ENCODE data around the gene SLC25A23.

Gene SLC25A23

DNA sequence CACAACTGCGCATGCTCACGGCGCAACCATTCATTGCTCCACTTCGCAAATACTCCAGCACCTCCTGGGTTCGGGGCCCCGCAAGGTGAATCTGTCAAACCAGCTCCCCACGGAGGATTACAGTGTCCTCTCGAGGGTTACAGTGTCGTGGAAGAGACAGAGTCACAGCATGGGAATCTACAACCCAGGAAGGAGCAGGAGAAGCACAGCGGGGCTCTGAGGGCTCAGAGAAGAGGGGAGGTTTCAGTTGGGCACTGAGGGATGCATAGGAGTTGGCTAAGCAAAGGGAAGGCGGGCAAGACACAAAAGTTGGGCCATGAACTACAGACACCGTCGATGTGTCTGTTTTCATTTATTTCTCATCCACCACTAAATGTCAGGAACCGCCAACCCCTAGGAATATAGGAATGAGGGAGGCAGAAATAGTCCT is 65.6 kb downstream of the SLC25A23 start:
- no peak for DNase-seq

DNA sequence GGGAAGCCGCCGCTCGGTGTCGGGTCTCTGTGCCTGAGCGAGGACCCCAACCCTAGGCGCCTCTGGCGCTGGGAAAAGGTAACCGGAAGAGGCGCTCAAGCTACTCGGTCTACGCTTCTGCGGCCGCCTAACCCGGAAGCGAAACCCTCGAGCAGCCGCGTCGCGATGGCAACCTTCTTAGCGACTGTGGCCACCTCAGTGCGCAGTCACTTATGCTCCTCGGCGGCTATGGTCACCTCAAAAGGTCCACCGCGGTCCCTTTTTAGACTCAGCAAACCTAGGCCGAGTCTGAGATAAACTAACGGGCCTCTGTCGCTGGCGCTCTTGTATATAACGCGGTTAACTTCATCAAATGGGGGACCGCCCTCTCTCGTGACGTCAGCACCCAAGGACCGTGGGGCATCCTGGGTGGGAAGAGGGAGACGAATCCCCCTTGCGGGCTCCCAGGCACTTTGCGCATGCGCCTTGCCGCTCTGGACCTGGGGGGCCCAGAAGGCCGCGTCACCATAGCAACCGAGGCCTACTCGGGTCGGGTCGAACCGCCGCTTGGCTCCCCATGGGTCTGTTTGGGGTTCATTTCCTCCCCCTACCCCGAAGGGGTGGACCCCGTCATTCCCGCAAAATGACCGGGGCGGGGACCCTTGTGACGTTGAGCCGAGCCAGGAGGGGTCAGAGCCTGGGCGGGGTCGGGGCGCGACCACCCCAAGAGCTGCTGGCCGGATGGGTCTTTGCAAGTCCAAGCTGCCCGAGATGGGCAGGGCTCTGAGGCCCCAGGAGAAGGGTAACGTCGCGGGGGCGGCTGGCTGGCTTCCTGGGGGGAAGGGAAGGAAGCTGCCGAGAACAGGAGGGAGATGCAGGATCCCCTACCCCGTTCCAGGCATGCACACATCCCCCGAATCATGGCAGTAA is 66.3 kb downstream of the SLC25A23 start, which contains the start of gene GTF2F1:
TSS of gene GTF2F1 (minus strand) at position 91 of the 909 bp plus-strand sequence. CDS start 169 bp downstream, outside the sequence.
- DNase-seq: peak; percentile 97

DNA sequence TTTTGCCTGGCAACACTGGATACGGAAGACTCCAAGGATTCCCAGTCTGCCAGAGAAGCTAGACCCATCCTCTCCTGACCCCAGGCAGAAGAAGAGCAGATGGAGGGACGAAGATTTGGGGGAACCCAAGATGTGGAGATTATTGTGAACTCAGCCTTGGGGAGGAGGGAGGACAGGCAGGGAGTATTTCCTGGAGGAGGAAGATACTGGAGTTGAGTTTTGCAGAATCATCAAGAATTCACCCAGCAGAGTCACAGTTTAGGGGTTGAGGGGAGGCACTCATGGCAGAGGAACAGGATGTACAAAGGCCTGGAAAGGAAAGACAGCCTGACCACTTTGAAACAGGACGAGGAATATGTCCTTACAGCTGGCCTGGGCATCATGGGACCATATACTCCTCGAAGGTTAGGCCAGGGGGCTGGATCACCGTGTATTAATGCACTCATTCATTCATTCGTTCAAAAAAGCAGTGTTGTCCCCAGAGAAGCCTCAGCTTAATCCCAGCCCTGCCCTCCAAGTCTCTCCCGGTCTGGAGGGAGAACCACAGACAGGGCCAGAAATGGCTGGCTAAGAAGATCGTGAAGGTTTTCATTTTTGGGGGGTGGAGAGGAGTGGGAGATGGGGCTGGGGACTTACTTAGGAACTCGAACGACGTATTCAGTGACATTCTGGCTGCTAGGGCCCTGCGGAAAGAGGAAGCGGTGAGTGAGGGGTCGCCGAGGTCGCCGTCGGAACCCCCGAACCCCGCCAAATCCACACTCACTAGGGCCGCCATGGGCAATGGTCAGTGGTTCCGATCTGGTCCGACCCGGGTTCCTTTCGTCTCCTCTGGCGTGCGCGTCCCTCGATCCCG is 67.1 kb downstream of the SLC25A23 start:
- DNase-seq: no peak

Data from NCI-H1092 treated with DMSO at 0.1 percent for 48 hours (cell line).